Stimulated activated CD4-positive, alpha-beta T cell treated with anti-CD3 and anti-CD28 coated beads, Interleukin-12 subunit alpha, Interleukin-12 subunit beta, amount 100 ng/mL, for 24 hours (primary cell): ENCODE measurements around the gene ZNF485.
"Not testable (repeated sequence)": the region's sequence is repeated elsewhere in the genome, so short reads cannot be mapped to it uniquely, and the experiment has no call there.

ENCODE experiments used
- DNase-seq, 2 experiments: peaks; one replicate each; pipeline ENCODE4 v3.0.0-alpha.2; 2020; ENCODE audit warnings: low read depth in 2 of 2

ZNF485 gene

GRCh38 chr10:43605850-43606322, 352 bp upstream of the ZNF485 start:
- DNase-seq, result no peak

GRCh38 chr10:43607199-43607573, 948 bp downstream of the ZNF485 start:
- no peak for DNase-seq

GRCh38 chr10:43610636-43611035, 4.4 kb downstream of the ZNF485 start:
- DNase-seq, result no peak

- DNase-seq, result no peak
Measured at GRCh38 chr10:43616697-43617370, 10.6 kb downstream of the ZNF485 start.

GRCh38 chr10:43619368-43619767, 13.1 kb downstream of the ZNF485 start:
- DNase-seq, result no peak

GRCh38 chr10:43622038-43622437, 15.8 kb downstream of the ZNF485 start:
- no peak for DNase-seq

- no peak for DNase-seq
Measured at GRCh38 chr10:43623351-43623750, 17.1 kb downstream of the ZNF485 start.

GRCh38 chr10:43627942-43628341, 21.7 kb downstream of the ZNF485 start:
- DNase-seq, result no peak

GRCh38 chr10:43628956-43629355, 22.7 kb downstream of the ZNF485 start:
- no peak for DNase-seq

- not testable (repeated sequence) for DNase-seq
Measured at GRCh38 chr10:43635816-43636215, 29.6 kb downstream of the ZNF485 start.

- DNase-seq, result no peak
Measured at GRCh38 chr10:43640603-43641002, 34.4 kb downstream of the ZNF485 start.

- DNase-seq, result no peak
Measured at GRCh38 chr10:43644252-43644651, 38.0 kb downstream of the ZNF485 start.

GRCh38 chr10:43645866-43646265, 39.6 kb downstream of the ZNF485 start:
- DNase-seq, result no peak

- no peak for DNase-seq
Measured at GRCh38 chr10:43647576-43647975, 41.3 kb downstream of the ZNF485 start.

- DNase-seq, result no peak
Measured at GRCh38 chr10:43648095-43648397, 41.8 kb downstream of the ZNF485 start.

GRCh38 chr10:43648398-43649184, 42.4 kb downstream of the ZNF485 start, which contains the start of gene ZNF32:
TSS of gene ZNF32 (minus strand) at chr10:43648881. CDS start at chr10:43646133, 2,748 bp downstream.
- DNase-seq, result peak; percentile 61 to 69

- DNase-seq, result no peak
Measured at GRCh38 chr10:43649185-43649523, 42.9 kb downstream of the ZNF485 start.

- DNase-seq, result no peak
Measured at GRCh38 chr10:43653746-43654145, 47.5 kb downstream of the ZNF485 start.

GRCh38 chr10:43655311-43655710, 49.1 kb downstream of the ZNF485 start:
- no peak for DNase-seq

GRCh38 chr10:43658227-43658626, 52.0 kb downstream of the ZNF485 start:
- no peak for DNase-seq

- no peak for DNase-seq
Measured at GRCh38 chr10:43665054-43665453, 58.8 kb downstream of the ZNF485 start.

GRCh38 chr10:43666552-43666951, 60.3 kb downstream of the ZNF485 start:
- DNase-seq, result no peak

- DNase-seq, result no peak
Measured at GRCh38 chr10:43667317-43667731, 61.1 kb downstream of the ZNF485 start.
